ENCODE data around the gene ZNF556.
"Not testable (repeated sequence)": the region's sequence is repeated elsewhere in the genome, so short reads cannot be mapped to it uniquely, and the experiment has no call there.

ZNF556 gene

GRCh38 chr19:2866495-2867024 lies 575 bp upstream of the ZNF556 start:
- TF ChIP-seq, protein P1, sequence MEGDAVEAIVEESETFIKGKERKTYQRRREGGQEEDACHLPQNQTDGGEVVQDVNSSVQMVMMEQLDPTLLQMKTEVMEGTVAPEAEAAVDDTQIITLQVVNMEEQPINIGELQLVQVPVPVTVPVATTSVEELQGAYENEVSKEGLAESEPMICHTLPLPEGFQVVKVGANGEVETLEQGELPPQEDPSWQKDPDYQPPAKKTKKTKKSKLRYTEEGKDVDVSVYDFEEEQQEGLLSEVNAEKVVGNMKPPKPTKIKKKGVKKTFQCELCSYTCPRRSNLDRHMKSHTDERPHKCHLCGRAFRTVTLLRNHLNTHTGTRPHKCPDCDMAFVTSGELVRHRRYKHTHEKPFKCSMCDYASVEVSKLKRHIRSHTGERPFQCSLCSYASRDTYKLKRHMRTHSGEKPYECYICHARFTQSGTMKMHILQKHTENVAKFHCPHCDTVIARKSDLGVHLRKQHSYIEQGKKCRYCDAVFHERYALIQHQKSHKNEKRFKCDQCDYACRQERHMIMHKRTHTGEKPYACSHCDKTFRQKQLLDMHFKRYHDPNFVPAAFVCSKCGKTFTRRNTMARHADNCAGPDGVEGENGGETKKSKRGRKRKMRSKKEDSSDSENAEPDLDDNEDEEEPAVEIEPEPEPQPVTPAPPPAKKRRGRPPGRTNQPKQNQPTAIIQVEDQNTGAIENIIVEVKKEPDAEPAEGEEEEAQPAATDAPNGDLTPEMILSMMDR (IDR thresholded peaks at IDR 0.05; ENCODE audit: low read length, missing control alignments): no peak
- no peak for DNase-seq (ENCODE audit: low read depth)
- no peak overlapping the region for H3K4me3 ChIP-seq (replicated peaks; ENCODE audit: low read depth, low read length)

DNA sequence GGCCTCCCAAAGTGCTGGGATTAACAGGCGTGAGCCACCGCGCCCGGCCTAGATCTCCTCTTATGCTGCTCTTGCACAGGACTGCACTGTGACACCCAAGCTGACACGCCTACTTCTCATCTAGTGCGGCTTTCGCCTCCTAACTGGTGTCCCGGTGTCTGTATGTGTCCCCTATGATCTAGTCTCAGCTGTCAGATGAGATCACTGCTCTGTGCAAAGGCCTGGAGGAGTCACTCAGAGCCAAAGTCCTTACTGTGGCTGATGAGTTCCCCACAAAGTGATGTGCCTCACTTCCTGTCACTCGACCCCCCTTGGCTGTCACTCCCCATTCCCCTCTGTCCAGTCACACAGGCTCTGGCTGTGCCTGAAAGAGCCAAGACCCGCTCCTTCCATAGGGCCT lies 2.5 kb downstream of the ZNF556 start:
- TF ChIP-seq, protein P1 (IDR thresholded peaks at IDR 0.05; ENCODE audit: low read length, missing control alignments): no peak
- no peak overlapping the region for H3K4me3 ChIP-seq (replicated peaks; ENCODE audit: low read depth, low read length)
- DNase-seq (ENCODE audit: low read depth): no peak

DNA sequence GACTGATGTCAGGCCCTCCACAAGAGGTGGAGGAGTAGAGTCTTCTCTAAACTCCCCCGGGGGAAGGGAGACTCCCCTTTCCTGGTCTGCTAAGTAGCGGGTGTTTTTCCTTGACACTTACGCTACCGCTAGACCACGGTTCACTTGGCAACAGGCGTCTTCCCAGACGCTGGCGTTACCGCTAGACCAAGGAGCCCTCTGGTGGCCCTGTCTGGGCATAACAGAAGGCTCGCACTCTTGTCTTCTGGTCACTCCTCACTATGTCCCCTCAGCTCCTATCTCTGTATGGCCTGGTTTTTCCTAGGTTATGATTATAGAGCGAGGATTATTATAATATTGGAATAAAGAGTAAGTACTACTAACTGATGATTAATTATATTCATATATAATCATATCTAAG lies 5.0 kb downstream of the ZNF556 start:
- not testable (repeated sequence) for H3K4me3 ChIP-seq (replicated peaks; ENCODE audit: low read depth, low read length)
- peak; percentile 38 for DNase-seq (ENCODE audit: low read depth)
- TF ChIP-seq, protein P1 (IDR thresholded peaks at IDR 0.05; ENCODE audit: low read length, missing control alignments): peak; percentile 16

- no peak overlapping the region for H3K4me3 ChIP-seq (replicated peaks; ENCODE audit: low read depth, low read length)
- TF ChIP-seq, protein P1 (IDR thresholded peaks at IDR 0.05; ENCODE audit: low read length, missing control alignments): no peak
- no peak for DNase-seq (ENCODE audit: low read depth)
These were observed 10.5 kb downstream of the ZNF556 start for GRCh38 chr19:2877398-2878331.

- no peak for DNase-seq (ENCODE audit: low read depth)
- TF ChIP-seq, protein P1 (IDR thresholded peaks at IDR 0.05; ENCODE audit: low read length, missing control alignments): no peak
- H3K4me3 ChIP-seq (replicated peaks; ENCODE audit: low read depth, low read length): no peak overlapping the region
These were observed 16.7 kb downstream of the ZNF556 start for GRCh38 chr19:2883686-2884439.

DNA sequence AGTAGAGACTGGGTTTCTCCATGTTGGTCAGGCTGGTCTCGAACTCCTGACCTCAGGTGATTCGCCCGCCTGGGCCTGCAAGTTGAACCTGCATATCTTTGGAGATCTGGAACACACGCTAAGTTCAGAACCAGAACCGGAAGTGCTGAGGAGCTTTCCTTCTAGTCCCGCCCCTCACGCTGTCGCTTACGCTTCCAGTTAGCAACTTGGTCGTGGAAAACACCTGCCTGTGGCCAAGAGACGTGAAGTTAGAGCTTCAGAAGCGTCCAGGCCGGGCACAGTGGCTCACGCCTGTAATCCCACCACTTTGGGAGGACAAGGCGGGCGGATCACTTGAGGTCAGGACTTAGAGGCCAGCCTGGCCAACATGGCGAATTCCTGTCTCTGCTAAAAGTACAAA lies 18.6 kb downstream of the ZNF556 start:
- no peak overlapping the region for H3K4me3 ChIP-seq (replicated peaks; ENCODE audit: low read depth, low read length)
- DNase-seq (ENCODE audit: low read depth): no peak
- TF ChIP-seq, protein P1 (IDR thresholded peaks at IDR 0.05; ENCODE audit: low read length, missing control alignments): no peak

Measured in fibroblast of pulmonary artery (primary cell).